ENCODE data around the gene PTPRC.

Gene PTPRC

DNA sequence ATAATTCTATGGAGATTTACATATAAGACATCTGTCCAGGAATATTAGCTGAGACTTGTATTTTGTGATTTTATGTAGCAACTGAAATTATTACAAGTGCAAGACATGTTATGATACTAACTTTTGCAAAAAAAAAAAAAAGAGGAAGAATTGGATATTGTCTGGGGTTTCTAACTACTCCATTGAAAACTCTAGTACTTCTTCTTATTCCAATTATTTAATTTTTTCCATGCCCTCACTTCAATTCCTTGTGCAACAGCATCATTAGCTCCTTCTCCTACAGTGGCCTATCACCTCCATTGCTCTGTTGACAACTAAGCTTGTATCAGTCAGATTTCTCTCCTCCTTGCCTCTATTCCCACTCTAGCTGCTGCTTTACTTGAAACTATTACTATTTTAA, 126.6 kb downstream of the PTPRC start:
- DNase-seq (ENCODE audit: low read depth) = no peak
- H3K4me3 ChIP-seq (ENCODE audit: control insufficient read depth, low read depth, low read length) = no peak overlapping the region
- TF ChIP-seq, protein P1, sequence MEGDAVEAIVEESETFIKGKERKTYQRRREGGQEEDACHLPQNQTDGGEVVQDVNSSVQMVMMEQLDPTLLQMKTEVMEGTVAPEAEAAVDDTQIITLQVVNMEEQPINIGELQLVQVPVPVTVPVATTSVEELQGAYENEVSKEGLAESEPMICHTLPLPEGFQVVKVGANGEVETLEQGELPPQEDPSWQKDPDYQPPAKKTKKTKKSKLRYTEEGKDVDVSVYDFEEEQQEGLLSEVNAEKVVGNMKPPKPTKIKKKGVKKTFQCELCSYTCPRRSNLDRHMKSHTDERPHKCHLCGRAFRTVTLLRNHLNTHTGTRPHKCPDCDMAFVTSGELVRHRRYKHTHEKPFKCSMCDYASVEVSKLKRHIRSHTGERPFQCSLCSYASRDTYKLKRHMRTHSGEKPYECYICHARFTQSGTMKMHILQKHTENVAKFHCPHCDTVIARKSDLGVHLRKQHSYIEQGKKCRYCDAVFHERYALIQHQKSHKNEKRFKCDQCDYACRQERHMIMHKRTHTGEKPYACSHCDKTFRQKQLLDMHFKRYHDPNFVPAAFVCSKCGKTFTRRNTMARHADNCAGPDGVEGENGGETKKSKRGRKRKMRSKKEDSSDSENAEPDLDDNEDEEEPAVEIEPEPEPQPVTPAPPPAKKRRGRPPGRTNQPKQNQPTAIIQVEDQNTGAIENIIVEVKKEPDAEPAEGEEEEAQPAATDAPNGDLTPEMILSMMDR (conservative IDR thresholded peaks at IDR 0.05; ENCODE audit: control insufficient read depth, insufficient read depth, low read depth, low read length) = no peak

DNA sequence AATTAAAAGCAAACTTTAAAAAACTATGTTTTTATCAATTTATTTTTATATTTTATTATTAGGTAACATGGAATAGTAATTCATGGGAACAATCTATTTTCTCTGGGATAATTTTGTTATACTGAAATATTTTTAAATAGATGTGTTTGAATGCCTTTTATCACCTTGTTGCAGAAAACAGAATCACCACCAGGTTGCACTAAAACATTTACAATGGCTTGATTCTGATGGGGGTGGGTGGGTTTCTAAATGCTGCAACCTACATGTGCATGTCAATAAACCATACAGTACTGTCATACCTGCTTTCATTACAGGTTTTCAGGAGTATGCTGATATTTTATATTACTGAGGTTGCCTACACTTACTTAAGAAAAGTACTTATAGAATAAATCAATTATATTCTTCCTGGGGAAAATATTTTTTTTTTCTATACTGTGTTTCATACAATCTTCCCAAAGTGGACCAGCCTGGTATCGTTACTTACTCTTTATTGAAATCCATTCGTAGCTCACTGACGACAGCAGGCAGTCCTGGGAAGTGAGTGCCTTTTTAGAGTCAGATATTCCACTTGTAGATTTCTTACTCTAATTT, 132.8 kb downstream of the PTPRC start:
- TF ChIP-seq, protein P1 (conservative IDR thresholded peaks at IDR 0.05; ENCODE audit: control insufficient read depth, insufficient read depth, low read depth, low read length) = peak; percentile 65
- DNase-seq (ENCODE audit: low read depth) = peak; percentile 60

DNA sequence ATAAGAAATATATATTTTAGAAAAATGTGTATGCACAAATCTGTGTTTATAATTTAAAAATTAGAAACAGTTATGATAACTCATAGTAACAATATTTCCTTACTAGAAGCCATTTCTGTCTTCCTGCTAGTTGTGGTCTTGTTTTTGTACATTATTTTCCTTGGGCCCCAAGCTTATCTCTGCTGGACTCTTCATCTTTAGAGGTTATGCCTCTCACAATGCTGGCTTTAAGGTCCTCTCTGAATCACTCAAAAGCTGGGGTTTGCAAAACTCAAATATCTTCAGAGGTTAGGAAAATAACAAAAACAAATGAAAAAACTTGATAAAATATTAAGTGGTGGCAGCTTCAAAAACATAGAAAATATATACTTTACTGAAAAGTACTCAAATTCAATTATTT, 133.8 kb downstream of the PTPRC start:
- no peak for DNase-seq (ENCODE audit: low read depth)
- H3K4me3 ChIP-seq (ENCODE audit: control insufficient read depth, low read depth, low read length) = no peak overlapping the region
- TF ChIP-seq, protein P1 (conservative IDR thresholded peaks at IDR 0.05; ENCODE audit: control insufficient read depth, insufficient read depth, low read depth, low read length) = no peak

More for the DNA sequence above, 132.8 kb downstream of the PTPRC start:
- H3K4me3 ChIP-seq (ENCODE audit: control insufficient read depth, low read depth, low read length) = no peak overlapping the region

DNA sequence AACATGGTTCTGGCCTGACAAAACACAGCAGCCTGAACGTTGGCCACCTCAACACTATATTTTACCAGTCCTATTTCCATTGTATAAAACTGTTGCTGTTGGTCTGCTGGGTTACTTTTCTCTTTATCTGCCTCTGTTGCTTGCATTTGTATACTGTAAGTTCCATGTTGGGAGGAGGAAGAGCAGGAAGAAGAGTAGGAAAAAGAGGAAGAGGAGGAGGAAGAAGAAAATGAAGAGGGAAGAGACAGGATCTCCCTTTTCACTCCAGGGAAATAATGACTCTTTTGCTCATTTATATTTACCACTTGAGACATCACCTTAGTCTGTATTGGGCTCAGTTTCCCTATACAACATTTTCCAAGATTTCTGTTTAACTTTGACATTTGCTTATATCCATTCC, 134.2 kb downstream of the PTPRC start:
- no peak for DNase-seq (ENCODE audit: low read depth)
- TF ChIP-seq, protein P1 (conservative IDR thresholded peaks at IDR 0.05; ENCODE audit: control insufficient read depth, insufficient read depth, low read depth, low read length) = no peak
- no peak overlapping the region for H3K4me3 ChIP-seq (ENCODE audit: control insufficient read depth, low read depth, low read length)

DNA sequence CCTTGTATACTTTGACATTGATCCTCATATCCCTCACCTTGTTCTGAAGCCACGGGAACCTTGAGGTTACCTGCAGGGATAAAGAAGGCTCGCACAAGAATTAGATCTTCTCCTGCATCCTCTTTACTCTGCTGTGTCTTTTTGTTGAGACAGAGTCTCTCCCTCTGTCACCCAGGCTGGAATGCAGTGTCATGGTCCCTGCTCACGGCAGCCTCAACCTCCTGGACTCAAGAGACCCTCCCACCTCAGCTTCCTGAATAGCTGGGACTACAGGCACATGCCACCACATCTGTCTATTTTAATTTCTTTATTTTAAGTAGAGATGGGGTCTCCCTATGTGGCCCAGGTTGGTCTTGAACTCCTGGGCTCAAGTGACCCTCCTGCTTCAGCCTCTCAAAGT, 134.7 kb downstream of the PTPRC start:
- TF ChIP-seq, protein P1 (conservative IDR thresholded peaks at IDR 0.05; ENCODE audit: control insufficient read depth, insufficient read depth, low read depth, low read length) = no peak
- no peak overlapping the region for H3K4me3 ChIP-seq (ENCODE audit: control insufficient read depth, low read depth, low read length)

GRCh38 chr1:198774421-198774820, 135.6 kb downstream of the PTPRC start:
- DNase-seq (ENCODE audit: low read depth) = no peak
- TF ChIP-seq, protein P1 (conservative IDR thresholded peaks at IDR 0.05; ENCODE audit: control insufficient read depth, insufficient read depth, low read depth, low read length) = no peak
- H3K4me3 ChIP-seq (ENCODE audit: control insufficient read depth, low read depth, low read length) = no peak overlapping the region

More for the DNA sequence above, 134.7 kb downstream of the PTPRC start:
- DNase-seq (ENCODE audit: low read depth) = no peak

- H3K4me3 ChIP-seq (ENCODE audit: control insufficient read depth, low read depth, low read length) = no peak overlapping the region
- TF ChIP-seq, protein P1 (conservative IDR thresholded peaks at IDR 0.05; ENCODE audit: control insufficient read depth, insufficient read depth, low read depth, low read length) = no peak
- peak; percentile 72 for DNase-seq (ENCODE audit: low read depth)
Measured at GRCh38 chr1:198775606-198776005, 136.8 kb downstream of the PTPRC start.
